GM12875 (cell line): ENCODE measurements around the gene NDE1.

ENCODE experiments used
- H3K4me3 ChIP-seq: one replicate; pipeline ENCODE4 v1.5.1; 2011; ENCODE audit warnings: low read depth, low read length, control low read depth
- CTCF ChIP-seq: IDR thresholded peaks from 2 replicates; pipeline ENCODE4 v1.5.1; 2011; ENCODE audit warnings: low read depth, mild to moderate bottlenecking, control low read depth, inconsistent platforms, low read length, moderate library complexity, borderline replicate concordance; ENCODE audit not compliant: insufficient read depth

The NDE1 gene

GRCh38 chr16:15729152-15729551 lies 79.1 kb downstream of the NDE1 start:
- H3K4me3 ChIP-seq, result no peak overlapping the region
- no peak for TF ChIP-seq CTCF

GRCh38 chr16:15732416-15732815 lies 82.4 kb downstream of the NDE1 start:
- H3K4me3 ChIP-seq, result no peak overlapping the region
- no peak for TF ChIP-seq CTCF

GRCh38 chr16:15735610-15736009 lies 85.6 kb downstream of the NDE1 start:
- TF ChIP-seq CTCF, result no peak
- H3K4me3 ChIP-seq, result no peak overlapping the region

GRCh38 chr16:15736529-15736928 lies 86.5 kb downstream of the NDE1 start:
- TF ChIP-seq CTCF, result no peak
- H3K4me3 ChIP-seq, result no peak overlapping the region

GRCh38 chr16:15737140-15737644 lies 87.1 kb downstream of the NDE1 start:
- H3K4me3 ChIP-seq, result no peak overlapping the region
- TF ChIP-seq CTCF, result no peak

- TF ChIP-seq CTCF, result no peak
Observed at GRCh38 chr16:15739464-15739863, 89.4 kb downstream of the NDE1 start.

GRCh38 chr16:15739950-15740349 lies 89.9 kb downstream of the NDE1 start:
- no peak overlapping the region for H3K4me3 ChIP-seq
- TF ChIP-seq CTCF, result no peak

More at GRCh38 chr16:15739464-15739863, 89.4 kb downstream of the NDE1 start:
- no peak overlapping the region for H3K4me3 ChIP-seq
